HG03558 (cell line): ENCODE results near the gene MTX2.
A peak's percentile ranks its signal among the peaks of the same experiment; 100 is the strongest.
"Not testable (repeated sequence)": the region's sequence is repeated elsewhere in the genome, so short reads cannot be mapped to it uniquely, and the experiment has no call there.

Experiments used
- ATAC-seq: cut with Tn5 transposase; IDR thresholded peaks from one replicate; pipeline ENCODE4 v1.9.1; 2021; ENCODE audit warnings: moderate number of reproducible peaks; ENCODE audit not compliant: unreplicated experiment; ENCODE audit errors: extremely low read depth

Gene MTX2

DNA sequence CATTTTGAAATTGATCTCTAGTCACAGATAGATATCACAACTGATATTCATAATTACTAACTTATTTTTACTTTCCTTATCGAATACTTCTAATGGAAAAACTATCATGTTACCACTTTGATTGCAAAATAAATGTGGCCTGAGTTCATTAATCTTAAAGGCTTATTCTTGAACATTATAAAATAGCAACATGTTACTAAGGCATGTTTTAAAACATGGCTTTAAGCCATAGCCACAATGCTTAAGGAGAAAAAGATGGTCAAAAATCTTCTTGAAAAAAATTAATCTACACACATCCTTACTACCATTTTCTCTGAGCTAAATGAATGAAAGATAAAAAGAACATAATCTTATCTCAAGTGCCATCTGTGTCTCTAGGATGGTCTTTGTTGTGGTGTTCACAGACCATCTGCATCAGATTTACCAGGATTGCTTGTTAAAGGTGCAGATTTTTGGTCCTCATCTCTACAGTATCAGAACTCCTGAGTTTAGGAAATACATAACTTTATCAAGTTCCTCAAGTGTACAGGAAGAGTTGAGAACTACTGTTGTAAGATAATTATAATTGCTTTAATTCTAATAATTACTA is 15.3 kb downstream of the MTX2 start:
- ATAC-seq, result no peak

DNA sequence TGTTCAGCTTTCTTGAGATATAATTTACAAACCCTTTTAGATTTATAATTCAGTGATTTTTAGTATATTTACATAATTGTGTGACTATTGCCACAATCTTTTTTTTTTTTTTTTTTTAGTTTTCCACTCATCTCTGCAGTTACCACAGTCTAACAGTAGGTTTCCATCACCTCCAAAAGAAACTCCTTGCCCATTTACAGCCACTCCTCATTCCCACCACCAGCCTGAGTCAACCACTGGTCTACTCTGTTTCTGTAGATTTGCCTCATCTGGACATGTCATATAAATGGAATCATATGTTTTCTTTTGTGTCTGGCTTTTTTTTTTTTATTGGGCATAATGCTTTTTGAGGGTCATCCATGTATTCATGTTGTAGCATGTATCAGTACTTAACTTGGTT is 16.1 kb downstream of the MTX2 start:
- no peak for ATAC-seq

DNA sequence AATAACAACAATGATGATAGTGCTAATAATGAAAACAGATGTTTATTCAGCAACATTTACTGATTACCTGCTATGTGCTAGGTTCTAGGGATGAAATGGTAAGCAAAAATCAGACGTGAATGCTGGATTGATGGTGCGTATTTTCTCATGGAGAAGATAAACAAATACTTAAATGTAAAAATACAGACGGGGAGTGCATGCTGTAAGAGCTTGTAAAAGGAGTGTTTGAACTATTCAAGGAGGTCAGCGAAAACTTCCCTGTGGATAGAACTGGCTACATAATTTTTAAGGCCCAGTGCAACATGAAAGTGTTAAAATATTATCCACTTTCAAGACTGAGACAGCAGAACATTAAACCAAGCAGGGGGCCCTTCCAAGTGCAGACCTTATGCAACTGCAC is 22.1 kb downstream of the MTX2 start:
- no peak for ATAC-seq

DNA sequence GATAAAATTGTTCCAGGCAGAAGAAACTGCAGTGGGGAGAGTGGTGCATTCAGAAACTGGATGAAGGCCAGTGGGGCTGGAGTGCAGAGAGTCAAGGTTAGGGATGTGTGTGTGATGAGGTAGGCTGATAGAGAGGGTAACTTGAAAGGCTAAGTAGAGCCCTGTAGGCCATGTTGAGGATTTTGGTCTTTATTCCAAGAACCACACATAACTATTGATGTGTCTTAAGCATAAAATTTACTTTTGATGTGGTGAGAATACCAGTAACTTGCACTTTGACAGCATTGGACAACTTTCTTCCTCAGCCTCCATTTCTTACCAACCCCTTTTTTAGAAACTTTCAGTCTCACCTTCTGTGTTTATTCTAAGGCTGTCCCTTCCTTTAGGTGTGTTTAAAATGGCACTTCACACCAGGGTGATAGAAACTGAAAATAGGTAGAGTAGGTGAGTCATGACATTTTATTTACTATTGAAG is 22.6 kb downstream of the MTX2 start:
- ATAC-seq, result peak; percentile 93

DNA sequence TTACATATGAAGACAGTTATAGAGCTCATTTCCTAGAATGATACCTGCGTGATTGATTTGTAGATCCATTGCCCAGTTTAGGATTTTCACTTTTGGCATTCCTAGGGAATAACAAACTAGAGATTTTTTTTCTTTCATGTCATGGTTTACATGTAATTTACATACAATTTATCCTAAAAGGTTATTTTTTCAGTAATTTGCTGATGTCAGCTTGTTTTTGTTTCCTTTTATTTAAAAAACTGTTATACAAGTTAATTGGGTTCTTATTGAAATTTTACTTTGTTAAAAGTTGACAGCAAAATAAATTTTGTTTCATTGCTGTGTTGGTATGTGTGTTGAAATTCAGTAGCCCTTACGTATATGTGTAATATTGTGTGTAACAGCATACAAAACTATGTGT is 23.4 kb downstream of the MTX2 start:
- no peak for ATAC-seq

DNA sequence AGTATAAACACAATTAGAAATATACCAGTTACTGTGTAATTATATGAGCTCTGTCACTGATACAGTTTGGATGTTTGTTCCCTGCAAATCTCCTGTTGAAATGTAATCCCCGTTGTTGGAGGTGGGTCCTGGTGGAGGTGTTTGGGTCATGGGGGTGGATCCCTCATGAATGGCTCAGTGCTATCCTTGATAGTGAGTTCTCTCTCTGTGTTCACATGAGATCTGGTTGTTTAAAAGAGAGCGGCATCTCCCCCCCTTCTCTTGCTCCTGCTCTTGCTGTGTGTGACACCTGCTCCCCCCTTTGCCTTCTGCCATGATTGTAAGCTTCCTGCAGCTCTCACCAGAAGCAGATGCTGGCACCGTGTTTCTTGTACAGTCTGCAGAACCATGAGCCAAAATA is 24.1 kb downstream of the MTX2 start:
- ATAC-seq, result no peak

DNA sequence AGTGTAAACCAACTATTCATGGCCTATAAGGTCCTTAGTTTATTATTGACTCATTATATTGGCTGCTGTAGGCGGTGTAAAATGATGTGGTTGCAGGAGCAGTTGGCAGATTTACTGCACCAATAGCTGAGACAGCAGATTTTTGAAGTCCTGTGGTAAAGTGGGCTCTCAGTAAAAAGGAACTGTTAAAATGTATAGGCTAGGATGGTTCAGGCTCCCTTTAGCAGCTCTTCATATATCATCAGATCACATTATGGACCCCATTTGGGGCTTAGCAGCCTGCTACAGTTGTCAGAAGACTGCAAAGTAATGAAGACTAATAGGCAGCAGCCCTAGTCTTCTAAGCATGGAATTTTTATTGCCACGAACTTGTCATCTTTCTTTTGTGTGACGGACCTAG is 27.8 kb downstream of the MTX2 start:
- ATAC-seq, result no peak

DNA sequence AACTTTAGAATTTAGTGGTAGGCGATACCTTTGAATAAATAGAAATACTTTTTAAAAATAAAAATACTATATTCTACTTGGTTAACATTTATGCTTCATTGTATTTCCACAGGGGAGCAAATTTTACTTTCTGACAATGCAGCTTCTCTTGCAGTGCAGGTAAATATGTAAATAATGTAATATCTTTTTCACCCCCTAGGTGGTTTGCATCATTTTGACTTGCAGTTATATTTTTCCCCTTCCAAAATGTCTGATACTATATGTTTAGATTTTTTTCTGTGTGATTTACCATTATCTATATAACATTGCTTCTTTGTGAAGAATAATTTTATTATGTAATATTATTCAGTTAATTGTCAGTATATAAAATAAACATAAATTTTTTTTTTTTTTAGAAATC is 28.5 kb downstream of the MTX2 start:
- no peak for ATAC-seq

DNA sequence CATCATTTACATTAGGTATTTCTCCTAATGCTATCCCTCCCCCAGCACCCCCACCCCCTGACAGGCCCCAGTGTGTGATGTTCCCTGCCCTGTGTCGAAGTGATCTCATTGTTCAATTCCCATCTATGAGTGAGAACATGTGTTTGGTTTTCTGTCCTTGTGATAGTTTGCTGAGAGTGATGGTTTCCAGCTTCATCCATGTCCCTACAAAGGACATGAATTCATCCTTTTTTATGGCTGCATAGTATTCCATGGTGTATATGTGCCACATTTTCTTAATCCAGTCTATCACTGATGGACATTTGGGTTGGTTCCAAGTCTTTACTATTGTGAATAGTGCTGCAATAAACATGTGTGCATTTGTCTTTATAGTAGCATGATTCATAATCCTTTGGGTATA is 36.8 kb downstream of the MTX2 start:
- ATAC-seq, result not testable (repeated sequence)

DNA sequence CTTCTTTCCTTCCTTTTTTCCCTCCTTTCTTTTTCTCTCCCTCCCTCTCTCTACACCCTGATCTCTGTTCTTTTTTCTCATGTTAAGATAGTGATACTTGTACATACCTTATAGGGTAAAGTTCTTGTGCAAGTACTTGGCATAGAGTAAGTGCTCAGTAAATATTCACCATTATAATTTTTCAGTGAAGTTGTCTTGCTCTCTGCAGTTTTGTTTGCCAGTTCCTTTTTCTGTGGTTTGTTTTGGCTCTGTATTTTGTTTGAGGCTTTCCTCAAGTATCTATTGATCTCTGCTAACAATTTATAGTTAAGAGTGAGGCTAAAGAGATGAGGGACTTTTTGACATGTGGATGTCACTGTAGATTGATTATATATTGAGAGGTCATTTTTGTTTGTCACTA is 48.0 kb downstream of the MTX2 start:
- ATAC-seq, result no peak

DNA sequence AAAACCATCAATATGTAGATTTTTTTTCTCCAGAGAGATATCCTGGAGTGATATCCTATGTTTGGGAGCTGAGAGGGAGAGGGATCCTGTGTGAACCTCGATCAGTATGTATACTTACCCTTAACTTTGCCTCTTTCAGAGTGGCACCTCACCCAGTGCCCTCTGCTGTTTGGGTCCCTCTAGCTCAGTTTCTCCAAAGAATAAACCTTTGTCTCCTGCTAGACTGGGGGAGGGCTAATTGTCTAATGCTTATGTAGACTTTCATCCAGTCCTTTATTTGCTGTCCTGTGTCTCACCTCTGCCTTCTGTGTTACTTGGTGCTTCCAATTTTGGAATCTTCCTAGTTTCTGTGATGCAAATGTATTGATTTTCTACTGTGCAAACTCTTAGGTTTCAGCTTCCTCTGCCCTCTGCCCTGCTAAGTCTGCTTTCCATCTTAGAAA is 48.4 kb downstream of the MTX2 start:
- no peak for ATAC-seq

DNA sequence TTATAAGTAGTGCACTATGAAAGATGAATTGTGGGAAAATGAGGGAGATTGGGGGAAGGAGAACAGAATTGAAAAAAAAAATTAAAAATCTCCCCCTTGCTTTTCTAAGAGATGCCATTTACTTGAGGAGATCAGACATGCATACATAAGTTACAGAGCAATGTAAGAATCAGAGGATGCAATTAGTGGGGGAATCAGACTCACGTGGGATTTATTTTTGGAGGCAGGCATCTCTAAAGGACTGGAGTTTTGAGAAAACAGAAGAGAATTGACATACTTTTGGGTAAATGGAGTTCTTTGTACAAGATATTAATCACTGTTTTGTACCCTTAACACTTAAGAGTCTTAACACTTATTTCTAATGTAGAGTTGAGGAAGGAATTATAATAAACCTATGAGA is 52.7 kb downstream of the MTX2 start:
- ATAC-seq, result no peak

DNA sequence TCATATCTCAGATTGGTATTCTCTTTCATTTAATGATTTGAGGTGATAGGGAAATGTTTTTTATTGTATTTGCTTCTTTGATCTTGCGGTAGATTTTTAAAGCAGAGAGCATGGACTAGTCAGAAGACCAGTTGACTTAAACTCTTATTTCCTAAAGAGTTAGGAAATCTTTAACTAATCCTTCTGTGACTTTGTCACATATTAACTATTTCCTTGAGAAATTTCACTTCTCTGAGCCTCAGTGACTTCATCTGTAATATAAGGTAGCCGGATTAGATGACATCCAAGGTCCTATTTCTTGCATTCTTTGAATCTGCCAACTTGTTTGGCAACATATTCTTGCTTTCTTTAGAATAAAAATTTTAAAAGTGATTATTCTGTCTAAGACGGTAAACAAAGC is 55.6 kb downstream of the MTX2 start:
- no peak for ATAC-seq

DNA sequence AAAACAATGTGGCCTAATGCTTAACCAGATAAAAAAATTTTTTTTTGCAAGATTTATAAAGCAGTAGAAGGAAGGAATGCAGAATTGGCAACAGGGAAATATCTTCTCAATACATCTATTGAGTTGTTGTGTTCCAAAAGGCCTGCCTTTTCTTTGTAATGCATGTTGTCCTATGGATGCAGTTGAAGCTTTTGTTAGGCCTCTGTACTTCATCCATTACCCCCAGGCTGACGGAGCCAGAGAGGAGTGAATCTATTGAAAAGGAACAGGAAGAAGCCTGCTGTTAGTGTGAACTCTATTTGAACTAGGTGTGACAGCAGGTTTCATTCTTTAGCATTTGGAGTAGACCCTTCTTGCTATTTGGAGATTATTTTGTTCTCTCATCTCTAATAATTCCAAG is 56.5 kb downstream of the MTX2 start:
- no peak for ATAC-seq

DNA sequence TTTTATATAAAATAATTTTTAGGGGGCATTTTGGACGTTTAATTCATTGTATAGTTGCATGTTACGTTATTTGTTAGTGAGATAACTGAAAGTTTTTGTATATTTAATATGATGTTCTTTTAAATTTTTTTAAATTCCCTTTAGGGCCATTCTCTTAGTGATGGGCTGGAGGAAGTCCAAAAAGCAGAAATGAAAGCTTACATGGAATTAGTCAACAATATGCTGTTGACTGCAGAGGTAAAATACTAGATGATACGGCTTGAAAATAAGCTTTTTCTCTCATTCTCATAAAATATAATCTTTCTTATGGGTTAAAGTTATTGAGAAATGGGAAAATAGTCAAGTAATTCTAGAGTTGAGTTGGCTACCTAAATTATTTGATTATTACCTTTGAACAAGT is 58.9 kb downstream of the MTX2 start:
- ATAC-seq, result no peak

DNA sequence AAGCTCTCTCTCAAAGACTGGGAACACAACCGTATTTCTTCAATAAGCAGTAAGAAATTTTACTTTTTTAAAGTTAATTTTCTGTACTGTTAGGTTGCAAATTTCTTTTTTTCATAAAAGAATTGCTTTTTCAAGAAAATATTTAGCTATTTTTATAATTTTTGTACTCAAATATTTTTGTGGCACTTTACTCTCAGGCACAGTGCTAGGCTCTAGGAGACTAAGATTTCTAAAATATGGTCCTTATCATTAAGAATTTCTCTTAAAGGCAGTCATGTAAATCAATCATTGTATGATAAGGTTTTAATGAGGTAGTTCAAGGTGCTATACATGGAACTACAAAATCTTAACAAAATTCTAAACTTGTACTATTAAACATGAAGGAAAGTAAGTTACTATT is 61.4 kb downstream of the MTX2 start:
- ATAC-seq, result no peak

DNA sequence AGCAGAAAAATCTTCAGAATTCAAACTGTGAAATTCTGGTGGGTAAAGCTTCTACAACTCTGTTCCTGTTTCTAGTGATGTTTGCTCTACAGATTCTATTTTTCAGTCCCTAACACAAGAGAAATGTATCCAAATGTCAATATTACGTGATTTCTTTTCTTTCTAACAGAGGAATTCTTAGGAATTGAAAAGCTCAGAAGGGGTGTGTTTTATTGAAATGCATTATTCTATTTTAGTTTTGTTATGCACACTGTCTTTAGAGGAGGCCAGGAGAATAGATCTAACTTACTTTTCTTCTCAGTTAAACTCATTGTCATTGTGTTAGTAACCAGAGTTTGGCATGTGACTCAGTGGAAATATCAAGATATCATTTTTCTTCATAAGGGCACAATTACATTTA is 62.4 kb downstream of the MTX2 start:
- no peak for ATAC-seq

DNA sequence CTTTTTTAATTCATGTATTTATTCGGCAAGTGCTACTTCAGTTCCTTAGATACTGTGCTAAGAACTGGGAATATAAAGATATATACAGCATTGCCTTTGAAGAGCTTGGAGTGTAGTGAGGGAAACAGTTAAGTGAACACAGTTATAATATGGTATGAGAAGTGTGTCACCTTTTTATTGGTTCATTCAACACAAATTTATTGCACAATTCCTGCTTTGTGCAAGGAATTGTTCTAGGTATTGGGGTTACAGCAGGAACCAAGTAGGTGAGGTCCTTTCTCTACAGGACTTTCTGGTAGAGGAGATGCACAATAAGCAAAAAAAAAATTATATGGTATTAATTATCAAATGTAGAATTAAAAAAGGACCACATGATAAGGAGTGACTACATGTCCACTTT is 65.5 kb downstream of the MTX2 start:
- ATAC-seq, result no peak

DNA sequence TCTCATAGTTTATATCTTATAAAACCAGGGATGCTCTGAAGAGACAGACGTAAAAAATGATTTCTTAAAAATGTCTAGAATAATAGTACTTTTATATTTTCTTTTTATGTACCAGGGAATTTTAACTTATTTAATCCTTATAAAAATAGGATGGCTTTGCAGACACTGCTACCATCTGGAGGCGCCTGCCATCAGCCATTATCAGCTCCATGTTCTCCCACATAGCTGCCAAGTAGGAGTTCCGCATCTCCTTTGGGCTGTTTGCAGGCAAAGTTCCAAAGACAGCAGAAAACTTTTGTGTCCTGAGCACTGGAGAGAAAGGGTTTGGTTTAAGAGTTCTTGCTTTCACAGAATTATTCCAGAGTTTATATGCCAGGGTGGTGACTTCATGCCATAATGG is 69.2 kb downstream of the MTX2 start:
- ATAC-seq, result no peak

DNA sequence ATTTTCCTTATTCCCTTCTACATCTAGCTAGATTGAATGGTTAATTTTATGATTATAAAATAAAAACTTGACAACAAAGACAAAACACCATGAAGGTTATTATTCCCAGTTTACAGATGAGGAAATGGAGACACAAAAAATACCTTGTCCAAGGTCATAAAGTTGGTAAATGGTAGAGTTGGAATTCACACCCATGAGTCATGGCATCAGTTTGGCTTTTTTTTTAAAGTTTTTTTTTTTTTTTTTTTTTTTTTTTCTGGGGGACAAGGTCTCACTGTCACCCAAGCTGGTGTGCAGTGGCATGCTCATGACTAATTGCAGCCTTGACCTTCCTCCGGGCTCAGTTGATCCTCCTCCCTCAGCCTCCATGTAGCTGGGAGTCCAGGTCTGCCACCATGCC is 70.0 kb downstream of the MTX2 start:
- no peak for ATAC-seq

DNA sequence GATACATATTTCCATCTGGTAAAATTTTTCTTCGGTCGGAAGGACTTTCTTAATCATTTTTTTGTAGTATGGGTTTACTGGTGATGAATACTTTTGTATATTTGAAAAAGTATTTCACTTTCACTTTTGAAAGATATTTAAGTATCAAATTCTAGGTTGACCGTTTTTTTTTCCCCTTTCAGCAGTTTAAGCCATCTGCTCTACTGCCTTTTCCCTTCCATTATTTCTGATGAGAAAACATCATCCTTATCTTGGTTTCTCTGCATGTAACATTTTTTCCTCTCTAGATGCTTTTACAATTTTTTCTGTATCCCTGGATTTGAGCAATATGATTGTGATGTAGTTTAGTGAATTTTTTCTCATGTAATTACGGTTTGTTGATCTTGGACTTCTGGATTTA is 87.0 kb downstream of the MTX2 start:
- ATAC-seq, result no peak

DNA sequence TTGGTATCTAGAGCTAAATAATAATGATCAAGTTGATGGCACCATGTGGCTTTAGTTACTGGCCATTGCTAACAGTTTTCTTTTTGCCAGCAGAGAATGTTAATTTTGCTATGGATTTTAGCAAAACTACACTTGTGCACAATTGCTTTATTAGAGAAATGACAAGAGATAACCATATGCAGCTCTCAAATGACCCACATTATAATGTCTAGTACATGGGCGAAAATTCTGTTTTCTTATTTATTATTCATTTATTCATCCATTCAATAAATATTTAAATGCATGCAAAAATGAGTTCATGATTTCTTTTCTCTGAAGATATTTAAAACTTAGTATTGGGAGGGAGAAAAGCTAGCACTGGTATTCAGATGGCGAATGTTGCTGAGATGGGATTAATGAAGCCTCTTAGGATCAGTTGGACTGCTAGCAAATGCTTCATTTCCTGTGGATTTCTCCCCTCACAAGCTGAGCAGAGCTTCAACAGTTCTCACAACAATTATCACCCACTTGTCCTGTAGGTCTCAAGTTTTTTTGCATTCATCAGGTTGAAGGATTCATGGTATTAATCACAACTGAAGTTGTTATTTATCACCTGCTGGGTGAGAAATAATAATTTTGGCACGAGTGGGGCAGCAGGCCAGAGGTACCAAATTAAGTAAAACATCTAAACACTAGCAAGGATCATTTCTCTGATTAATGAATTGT is 95.2 kb downstream of the MTX2 start:
- ATAC-seq, result no peak
